Retinal pigment epithelial cell (primary cell): Measurements from ENCODE around the gene NCKAP5.

Source experiments
- DNase-seq: peaks from one replicate; pipeline ENCODE4 v3.0.0-alpha.2; 2010; ENCODE audit warnings: low read depth
- H3K4me3 ChIP-seq: 2 replicates; pipeline ENCODE4 v1.5.1; 2011; ENCODE audit warnings: mild to moderate bottlenecking, low read length, control low read depth, moderate library complexity
- TF ChIP-seq, protein P1 (sequence below): conservative IDR thresholded peaks from 2 replicates; pipeline ENCODE4 v1.5.1; 2011; ENCODE audit warnings: low read depth, low read length, control low read depth, inconsistent platforms

The NCKAP5 gene

DNA sequence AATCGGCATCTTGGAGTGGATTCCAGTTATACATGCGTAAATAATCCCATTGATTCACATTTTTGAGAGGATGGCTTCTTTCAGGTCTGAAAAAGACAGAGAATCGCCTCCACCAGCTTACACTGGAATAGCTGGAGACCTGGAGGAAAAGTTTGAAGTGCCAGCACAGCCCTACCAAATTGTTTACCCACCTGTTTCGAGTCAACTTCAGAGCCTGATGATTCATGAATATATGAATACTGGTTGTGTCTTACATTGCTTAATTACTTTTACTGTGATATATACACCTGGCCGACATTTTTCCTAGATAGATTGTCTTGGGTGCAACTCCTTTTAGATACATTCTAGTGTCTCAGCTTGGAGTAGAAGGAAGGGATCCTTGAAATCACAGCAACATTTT, 335 bp upstream of the NCKAP5 start:
- DNase-seq: no peak
- TF ChIP-seq, protein P1, sequence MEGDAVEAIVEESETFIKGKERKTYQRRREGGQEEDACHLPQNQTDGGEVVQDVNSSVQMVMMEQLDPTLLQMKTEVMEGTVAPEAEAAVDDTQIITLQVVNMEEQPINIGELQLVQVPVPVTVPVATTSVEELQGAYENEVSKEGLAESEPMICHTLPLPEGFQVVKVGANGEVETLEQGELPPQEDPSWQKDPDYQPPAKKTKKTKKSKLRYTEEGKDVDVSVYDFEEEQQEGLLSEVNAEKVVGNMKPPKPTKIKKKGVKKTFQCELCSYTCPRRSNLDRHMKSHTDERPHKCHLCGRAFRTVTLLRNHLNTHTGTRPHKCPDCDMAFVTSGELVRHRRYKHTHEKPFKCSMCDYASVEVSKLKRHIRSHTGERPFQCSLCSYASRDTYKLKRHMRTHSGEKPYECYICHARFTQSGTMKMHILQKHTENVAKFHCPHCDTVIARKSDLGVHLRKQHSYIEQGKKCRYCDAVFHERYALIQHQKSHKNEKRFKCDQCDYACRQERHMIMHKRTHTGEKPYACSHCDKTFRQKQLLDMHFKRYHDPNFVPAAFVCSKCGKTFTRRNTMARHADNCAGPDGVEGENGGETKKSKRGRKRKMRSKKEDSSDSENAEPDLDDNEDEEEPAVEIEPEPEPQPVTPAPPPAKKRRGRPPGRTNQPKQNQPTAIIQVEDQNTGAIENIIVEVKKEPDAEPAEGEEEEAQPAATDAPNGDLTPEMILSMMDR: no peak
- peak overlapping the region; percentile 32 for H3K4me3 ChIP-seq

DNA sequence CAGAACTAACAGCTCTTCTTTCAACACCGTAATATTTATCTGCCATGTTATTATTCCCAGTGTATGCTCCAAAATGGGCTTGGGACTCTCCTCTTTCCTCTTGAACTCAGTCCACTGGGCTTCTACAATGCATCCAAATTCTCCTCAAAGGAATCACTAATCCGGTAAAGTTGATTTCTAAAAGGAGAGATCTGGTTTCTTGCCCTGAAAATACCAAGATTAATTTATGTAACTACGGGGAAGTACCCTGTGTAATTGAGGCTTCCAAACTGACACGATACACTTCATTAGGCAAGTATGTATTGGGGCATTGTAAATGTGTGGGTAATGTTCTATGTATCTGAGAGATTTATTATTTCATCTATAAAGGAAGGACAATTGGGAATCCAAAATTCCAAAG, 5.7 kb downstream of the NCKAP5 start:
- no peak for DNase-seq
- H3K4me3 ChIP-seq: no peak overlapping the region
- TF ChIP-seq, protein P1: no peak

DNA sequence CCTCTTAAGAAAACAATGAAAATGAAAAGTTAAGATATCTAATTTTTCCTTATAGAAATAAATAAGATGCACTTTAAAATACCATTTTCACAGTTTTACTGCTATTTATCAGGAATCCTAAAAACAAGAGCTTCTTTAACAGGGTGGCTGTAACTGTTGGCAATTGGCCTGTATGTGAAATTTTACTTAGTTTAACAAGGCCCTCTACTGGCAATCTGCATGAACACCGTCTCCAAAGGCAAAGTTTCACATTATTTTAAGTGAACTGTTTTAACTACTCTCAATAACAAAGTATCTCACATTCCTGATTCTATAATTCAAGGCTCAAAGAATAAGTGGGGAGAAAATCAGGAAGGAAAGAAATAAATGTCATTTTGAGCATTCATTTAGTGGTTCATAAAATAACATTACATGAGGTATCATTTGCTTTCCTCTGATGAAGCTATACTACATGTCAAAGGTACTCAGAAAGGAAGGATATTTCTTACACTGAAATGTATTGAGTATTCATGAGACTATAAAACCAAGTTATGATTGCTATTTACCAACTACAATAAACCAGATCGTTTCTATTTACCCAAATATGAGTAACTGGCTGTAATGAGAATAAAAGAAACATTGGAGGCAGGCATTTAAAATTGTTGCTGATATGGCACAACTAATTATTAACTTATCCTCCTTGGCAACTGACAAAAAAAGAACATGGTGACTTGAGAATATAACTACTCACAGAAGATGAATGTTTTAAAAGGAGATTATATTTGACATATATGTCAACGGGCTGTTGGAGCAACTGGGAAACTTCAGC, 7.0 kb downstream of the NCKAP5 start:
- TF ChIP-seq, protein P1: peak; percentile 72
- DNase-seq: no peak
- H3K4me3 ChIP-seq: no peak overlapping the region

DNA sequence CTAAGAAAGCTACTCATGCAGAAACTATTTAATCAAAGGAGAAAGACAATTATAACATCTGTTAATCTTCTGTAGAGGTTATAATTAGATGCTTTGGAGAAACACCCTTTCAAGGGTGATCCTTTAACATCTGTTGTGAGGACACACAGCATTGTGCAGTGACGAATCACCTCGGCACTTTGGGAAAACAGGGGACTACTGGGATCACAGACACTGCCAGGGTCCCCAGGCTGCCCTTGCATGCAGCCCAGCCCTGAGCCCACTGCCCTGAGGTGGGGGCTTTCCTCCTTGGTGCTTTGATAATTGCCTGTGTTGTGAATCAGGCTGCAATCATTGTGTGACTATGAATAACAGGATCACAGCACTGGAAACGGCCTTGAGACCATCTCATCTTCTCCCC, 10.6 kb downstream of the NCKAP5 start:
- H3K4me3 ChIP-seq: no peak overlapping the region
- TF ChIP-seq, protein P1: no peak
- DNase-seq: no peak

DNA sequence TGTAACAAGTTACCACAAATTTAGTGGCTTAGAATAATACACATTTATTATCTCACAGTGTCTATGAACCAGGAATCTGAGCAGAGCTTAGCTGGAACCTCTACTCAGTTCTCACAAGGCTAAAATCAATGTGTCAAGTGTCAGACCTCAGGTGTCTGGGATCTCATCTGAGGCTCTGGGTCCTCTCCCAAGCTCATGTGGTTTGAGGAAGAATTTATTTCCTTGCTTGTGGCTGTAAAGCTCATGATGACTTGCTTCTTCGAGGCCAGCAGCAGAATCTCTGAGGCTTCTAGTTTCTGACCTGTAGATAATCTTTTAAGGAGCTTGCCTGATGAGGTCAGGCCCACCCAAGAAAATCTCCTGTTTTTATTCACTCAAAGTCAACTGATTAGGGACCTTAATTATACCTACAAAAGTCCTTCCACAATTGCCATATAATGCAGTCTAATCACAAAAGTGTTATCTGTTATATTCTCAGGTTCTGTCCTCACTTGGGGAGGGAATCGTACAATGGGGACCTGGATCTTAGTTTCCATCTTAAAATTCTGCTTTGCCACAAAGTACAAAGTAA, 14.3 kb downstream of the NCKAP5 start:
- TF ChIP-seq, protein P1: no peak
- no peak for DNase-seq
- H3K4me3 ChIP-seq: no peak overlapping the region

DNA sequence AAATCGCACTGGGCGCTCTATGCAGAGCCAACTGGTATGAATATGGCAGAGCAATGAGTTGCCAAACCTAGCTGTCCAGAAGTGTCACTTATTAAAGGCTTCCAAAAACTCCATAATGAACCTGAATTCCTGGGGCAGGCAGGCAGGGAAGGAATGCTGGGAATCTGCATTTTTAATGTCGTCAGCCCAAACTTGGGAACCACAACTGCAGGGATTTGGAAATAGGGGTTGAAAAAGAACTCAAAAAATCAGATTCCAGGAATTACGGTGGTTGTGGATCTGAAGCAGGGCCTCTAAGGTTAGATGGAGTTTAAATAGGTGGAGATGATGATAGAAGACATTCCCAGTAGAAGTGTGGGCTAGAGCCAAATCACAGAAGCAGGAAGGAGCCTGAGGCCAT, 15.0 kb downstream of the NCKAP5 start:
- TF ChIP-seq, protein P1: no peak

DNA sequence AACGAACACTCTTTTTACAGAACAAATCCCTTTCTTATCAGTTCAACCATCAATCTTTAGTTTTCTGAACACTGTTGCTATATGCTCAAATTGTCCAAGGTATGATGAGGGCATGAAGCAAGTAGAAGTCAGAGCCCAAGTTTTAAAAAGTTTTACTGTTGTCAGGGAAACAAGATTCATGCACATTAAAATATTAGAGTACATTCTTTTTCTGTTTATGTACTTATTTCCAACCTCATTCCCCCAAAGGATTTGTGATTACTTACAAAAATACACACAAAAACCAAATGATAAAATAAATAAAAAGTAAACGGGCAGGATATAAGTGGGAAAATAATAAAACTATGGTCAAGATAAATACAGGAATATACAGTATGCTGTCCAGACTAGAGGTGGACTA, 15.4 kb downstream of the NCKAP5 start:
- DNase-seq: no peak
- H3K4me3 ChIP-seq: no peak overlapping the region
- TF ChIP-seq, protein P1: no peak

More for the DNA sequence above, 15.0 kb downstream of the NCKAP5 start:
- H3K4me3 ChIP-seq: no peak overlapping the region
- no peak for DNase-seq
